NCI-H2196 (cell line): ENCODE data around the gene SIGLEC14.
A peak's percentile ranks its signal among the peaks of the same experiment; 100 is the strongest.

Experiments
- DNase-seq: peaks from one replicate; lab custom pipeline; 2025; ENCODE audit not compliant: unreplicated experiment; lab: John Stamatoyannopoulos, UW

SIGLEC14 gene

DNA sequence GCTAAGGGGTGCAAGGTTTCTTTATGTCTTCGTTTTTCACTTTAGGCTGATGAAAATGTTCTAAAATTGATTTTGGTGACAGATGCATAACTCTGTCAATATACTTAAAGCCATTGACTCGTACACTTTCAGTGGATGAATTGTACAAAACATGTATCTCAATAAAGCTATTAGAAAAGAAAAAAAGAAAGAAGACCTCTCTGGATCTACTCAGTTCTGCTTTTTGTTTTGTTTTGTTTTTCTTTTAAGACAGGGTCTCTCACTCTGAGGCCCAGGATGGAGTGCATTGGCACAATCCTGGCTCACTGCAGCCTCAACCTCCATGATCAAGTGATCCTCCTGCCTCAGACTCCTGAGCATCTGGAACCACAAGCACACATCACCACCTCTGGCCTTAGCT lies 19.9 kb downstream of the SIGLEC14 start:
- DNase-seq, result no peak

DNA sequence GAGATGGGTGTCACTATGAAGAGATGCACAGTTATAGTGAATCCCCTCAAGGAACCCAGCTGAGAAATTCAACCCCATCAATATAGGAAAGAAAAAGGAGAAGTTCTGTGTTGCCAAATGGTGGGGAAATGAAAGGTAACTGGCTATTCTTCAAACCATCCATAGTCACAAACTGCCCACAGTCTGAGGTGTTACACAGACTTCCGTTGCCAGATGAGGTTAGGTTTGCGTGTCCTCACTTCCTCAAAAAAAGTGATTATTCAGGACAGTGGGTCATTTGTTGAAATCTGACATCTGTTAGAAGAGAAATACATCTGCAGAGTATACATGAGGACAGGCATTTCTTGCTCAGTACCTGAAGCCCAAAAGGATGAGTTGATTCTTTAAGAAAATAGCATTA lies 25.4 kb downstream of the SIGLEC14 start:
- DNase-seq, result no peak

DNA sequence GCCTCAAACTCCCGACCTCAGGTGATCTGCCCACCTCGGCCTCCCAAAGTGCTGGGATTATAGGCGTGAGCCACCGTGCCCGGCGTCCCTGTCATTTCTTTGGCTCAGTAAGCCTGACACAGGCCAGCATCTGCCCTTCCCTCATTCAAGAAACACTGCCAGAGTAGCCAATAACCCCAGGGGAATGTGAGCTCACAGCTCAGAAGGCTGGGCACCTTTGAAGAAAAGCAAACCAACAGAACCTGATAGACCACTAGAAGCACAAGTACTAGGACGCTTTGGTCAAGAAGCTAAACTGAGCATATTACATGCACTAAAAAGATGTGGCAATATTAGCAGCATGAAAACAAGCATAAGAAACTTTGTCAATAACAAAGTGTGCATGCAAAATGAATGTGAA lies 30.6 kb downstream of the SIGLEC14 start:
- no peak for DNase-seq

DNA sequence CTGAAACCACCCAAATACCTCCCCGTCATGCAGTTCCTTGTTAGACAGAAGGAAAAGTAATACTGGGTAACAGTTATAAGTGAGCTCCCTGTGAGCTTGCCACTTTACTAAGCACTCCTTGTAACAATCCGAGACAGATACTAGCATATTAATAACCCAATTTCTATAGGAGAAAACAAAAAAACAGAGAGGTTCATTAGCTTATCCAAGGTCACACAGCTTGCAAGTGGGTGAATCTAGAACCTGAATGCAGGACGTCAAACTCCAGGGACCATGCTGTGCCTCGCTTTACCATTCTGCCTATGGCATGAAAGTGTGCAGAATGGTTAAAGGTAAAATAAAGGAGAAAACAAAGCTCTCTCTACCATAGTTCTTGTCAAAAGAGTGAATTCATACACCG lies 31.8 kb downstream of the SIGLEC14 start:
- no peak for DNase-seq

DNA sequence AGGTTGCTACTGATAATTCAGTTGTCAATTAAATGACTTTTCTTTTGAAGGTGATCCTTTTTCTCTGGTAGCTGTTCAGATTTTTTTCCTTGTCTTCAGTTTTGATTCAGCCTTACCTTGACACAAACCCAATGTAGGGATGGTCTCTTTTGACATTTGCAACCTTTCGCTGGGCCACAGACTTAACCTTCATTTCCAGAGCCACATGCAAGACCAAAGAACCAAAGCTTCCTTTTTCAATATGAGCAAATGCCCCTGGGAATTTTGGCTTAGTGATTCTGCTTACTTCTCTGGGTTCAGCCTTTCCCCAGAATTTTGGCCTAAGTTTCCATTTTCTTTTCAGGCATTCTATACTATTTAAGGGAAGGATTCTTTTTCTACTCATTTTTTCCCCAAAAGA lies 36.0 kb downstream of the SIGLEC14 start:
- no peak for DNase-seq

DNA sequence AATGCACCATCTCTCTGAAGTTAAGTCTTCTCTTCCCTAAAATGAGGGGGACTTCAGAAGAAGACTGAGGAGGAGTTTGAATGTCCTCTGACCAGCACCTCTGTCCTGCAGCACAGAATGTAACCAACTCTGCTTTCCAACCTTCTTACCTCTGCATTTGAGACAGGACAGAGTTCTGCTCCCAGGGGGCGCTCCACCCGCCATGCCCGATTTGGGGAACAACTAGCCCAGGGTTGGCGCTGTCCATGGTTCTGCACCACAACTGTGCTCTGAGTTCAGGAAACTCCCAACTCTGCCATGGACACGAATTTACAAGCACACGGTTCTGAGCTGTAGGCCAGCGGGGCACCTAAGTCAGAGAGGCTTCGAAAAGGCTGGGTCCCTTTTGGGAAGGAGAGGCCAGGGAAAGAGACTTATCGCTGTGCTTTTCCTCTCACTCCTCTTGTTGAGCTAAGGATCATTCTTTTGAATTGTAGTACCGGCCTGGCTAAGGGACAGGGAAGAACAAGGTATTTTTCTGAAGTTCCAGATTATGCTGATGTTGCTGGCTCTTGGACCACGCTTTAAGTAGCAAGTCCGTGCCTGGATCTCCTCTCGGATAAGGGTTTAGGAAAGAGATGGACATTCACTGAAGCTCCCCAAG lies 38.6 kb downstream of the SIGLEC14 start:
- no peak for DNase-seq

DNA sequence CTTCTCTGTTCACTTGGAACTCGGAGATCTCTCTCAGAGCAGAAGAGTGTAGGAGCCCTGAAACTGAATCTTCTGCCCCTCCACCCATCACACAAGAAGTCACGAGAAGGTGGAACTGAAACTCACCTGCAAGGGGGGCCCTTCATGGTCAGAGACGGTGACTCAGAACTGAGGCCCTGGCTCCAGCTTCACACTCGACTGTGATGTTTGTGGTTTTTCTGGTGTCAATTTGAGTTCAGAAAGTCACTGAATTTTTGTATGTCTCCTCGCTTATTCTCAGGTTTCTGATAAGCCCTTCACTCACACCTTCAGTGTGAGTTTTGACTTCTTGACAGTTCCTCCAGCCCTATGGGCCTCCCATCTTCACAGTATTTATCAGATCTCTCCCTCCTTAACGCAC lies 39.5 kb downstream of the SIGLEC14 start:
- no peak for DNase-seq

DNA sequence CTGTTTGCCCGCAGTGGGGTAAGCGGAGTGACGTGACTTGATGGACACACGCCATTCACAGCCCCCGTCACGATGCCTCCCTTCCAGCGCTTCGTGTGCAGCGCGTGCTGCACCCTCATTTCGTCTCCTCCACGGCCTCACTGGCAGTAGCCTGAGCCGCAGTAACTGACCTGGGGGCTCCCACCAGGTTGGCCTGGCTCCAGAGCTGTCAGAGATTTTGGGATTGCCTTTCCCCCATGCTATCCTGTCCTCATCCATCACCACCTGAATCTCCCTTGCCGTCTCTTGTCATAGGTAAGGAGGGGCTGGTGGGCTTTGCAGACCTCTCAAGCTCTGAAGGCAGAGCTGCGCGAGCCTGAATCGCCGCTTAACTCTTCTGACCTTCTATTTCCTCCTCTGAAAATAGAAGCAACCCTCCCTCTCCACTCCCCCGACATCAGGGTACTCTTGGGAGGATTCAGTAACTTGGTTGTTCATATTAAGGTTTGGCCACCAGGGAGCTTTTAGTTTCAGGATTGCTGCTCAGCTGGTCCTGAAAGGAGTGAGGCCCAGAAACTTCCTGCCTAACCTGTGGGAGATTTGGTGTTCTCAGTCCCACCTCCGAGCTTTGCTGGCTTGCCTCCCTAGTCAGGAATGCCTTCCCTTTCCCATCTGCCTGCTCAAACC lies 44.3 kb downstream of the SIGLEC14 start:
- DNase-seq, result no peak

DNA sequence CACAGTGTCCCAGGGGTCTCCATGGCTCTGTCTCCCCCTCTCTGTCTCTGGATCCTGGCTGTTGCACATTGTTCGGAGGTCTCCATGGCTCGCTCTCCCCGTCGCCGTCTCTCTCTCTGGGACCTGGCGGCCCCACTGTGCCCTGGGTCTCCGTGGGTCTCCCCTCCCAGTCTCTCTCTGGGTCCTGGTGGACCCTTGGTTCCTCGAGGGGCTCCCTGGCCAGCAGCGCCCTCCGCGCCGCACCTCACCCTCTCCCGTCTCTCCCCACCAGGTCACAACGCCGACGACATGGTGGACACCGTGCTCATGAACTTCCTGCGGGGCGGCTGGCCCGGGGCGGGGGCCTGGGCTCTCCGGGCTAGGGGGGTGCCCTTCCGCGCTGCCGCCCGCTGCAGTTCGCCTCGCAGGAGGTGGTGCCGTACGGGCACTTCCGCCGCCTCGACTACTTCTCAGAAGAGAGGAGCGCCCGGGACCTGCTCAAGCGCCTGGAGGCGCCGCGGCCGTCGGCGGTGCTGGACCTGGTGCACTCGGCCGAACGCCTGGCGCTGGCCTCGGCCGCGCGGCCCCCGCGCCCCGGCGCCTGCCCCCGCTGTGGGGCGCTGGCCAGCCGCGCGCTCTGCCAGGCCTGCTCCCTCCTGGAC lies 45.6 kb downstream of the SIGLEC14 start:
- DNase-seq, result no peak

DNA sequence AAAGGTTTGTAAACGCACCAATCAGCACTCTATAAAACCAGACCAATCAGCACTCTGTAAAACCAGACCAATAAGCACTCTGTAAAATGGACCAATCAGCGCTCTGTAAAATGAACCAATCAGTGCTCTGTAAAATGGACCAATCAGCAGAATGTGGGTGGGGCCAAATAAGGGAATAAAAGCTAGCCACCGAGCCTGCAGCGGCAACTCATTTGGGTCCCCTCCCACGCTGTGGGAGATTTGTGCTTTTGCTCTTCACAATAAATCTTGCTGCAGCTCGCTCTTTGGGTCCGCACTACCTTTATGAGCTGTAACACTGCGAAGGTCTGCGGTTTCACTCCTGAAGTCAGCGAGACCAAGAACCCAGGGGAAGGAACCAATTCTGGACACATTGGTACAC lies 47.5 kb downstream of the SIGLEC14 start:
- DNase-seq, result no peak

DNA sequence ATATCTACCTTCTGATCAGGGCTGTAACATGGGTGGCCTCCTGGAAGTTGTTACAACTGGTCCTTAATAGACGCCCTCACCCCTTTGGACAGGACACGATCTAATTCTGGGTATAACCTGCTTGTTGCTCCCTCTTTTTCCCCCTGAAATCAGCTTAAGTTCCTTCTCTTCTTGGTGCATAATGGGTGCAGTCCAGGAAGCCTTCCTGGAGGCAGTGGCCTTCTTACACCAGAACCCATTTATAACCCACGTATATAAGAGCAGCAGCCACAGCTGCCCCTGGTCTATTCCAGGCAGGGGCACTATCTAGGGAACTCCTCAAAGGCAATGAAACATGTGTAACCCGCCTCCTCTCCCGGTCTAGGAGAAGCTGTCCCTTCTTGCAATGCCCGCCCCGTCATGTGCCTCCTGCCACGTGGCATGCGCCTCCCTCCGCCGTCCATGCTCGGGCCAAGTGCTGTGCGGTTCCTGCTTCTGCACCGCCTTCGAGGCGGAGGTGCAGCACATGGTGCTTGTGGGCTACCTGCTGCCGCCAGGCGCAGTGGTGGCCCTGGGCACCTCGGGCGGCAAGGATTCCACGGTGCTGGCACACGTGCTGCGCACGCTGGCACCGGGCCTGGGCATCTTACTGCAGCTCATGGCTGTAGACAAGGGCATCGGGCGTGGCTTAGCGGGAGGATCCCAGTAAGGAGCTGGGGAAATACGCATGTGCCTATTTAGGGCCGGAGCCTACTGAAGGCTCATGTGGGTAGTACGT lies 48.3 kb downstream of the SIGLEC14 start:
- no peak for DNase-seq

DNA sequence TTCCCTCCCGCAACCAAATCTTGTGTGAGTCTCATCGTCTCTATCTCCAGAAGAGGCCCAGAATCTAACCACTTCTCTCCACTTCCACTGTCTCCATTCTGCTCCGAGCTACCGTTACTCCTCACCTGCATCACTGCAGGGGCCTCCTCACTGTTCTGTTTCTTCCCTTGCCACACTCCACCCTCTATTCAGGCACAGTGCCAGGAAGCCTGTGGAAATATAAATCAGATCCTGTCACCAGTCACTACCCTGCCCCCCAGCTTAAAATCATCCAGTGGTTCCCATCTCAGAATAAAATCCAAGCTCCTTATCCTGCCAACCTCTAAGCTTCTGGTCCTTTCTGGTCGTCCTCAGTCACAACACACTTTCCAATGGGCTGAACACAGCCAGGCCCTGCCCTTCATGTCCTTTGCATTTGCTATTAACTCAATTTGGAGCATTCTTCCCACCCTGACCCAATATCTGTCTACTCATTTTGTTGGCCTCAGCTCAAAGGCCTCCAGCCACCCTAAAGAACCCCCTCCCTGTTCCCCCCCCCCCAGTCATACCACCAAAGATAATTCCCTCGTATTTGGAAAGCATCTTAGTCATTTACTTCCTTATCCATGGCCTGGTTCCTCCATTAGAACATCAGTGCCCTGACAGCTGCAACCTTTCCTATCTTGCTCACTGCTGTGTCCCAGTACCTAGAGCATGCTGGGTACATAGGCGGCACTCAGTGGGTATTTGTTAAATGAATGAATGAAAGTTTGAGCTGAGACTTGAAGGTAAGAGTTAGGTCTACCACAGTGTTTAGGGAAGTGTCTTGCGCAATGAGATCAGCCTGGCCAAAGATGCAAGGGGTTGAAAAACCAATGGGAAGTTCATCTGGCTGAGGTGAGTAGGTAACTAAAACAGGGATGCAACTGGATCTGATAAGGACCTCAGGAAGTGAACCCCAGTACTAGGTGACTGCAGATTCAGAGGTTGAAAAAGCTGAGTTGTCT lies 51.1 kb downstream of the SIGLEC14 start:
- no peak for DNase-seq

DNA sequence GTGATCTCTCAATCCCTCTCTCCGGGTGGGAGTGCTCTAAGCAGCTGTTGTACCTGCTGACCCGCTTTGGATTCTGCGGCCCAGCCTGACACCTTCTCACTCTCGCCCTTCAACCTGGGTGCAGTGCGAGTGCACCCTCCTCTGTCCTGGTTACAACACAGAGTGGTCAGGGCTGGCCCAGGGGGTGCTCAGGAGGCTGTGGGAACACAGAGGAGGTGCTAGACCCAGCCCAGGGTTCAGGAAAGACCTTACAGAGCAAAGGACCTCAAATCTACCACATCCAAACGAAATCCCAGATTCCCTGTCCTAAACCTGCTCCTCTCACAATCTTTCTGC lies 51.9 kb downstream of the SIGLEC14 start:
- DNase-seq, result peak; percentile 44

DNA sequence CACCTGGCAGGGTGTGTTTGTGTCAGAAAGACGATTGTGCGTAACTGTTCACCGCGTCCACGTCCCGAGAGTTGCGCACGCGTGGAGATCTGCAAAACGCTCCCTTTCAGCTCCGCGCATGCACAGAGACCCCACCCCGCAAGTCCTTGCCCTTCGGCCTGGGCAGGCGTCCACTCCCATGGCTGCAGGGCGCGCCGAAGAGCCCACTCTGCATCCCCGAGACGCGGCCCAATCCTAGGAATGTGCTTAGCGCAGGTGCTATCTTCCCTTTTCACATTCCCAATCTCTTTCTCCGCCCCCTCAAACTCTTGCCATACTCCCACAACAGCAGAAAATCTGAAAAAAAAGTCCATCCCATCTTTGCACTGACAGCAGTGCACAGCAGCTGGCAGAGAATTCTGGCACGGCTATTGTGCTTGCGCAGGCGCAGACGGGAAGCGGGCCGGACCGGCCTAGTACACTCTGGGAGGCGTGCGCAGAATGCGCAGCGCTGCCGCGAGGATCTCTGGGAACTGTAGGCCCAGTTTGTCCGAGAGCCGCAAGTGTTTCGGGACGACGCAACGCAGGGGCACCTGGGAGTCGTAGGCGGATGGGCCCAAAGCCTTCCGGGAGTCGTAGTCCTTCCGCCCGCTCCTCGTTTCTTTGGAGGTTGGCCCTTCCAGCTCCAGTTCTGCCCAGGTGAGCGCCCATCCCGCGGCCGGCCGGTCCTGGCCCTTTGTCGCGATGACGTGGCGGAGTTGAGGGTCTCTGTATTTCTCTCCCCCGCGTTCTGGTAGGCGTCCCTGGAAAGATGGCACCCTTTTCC lies 52.5 kb downstream of the SIGLEC14 start:
- peak; percentile 98 for DNase-seq

DNA sequence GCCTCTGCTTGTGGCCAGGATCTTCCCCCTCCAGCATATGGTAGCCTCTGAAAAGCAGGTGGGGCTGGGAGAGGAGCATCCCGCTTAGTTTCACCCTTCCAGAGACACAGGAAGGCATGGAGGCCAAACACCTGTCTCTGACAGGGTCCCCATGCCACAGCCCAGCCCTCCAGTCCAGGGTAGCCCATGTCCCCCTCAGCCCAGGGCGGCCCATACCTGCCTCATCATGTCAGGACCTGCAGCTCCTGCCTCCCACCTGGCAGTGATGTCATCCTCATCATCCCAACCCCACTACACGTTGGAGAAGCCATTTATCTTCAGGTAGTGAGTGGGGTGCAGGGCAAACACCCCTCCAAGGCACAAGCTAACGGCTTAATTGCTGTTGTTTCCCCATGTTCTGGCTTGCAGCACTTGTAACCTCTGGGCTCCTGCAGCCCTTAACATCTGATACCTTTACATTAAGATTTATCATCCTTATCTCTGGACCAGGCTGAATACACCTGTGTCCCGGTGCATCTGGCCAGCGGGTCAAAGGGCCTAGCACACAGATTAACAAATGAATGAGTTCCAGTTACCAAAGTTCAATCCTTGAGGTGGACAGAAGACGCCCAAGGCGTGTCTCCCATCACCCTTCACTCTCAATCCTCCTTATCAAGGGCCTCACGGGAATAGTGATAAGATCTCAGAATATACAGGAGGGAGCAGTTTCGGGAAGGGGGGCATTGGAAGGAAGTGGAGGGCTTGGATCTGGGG lies 53.3 kb downstream of the SIGLEC14 start:
- DNase-seq, result no peak
